ENCODE measurements around the gene RNASE4.

GRCh38 chr14:20696764-20697163, 12.4 kb downstream of the RNASE4 start:
- TF ChIP-seq CTCF (IDR thresholded peaks at IDR 0.05; ENCODE audit: insufficient read depth, low read depth, low read length) = no peak
- TF ChIP-seq EZH2 (IDR thresholded peaks at IDR 0.05; ENCODE audit: insufficient read depth, low read length) = no peak

Measured in astrocyte (in vitro differentiated cells and primary cell).